Neural progenitor cell (in vitro differentiated cells): ENCODE results near the gene DHDH.

Source experiments
- CTCF ChIP-seq: fragments of 200-600 bp; sonication (generic); IDR thresholded peaks from 2 replicates; pipeline ENCODE4 v1.5.1; 2017; ENCODE audit warnings: antibody characterized with exemption, mild to moderate bottlenecking
- EZH2phosphoT487 ChIP-seq: fragments of 200-600 bp; sonication (generic); IDR thresholded peaks from 2 replicates; pipeline ENCODE4 v1.6.1; 2017; ENCODE audit warnings: antibody characterized with exemption

- TF ChIP-seq CTCF (no peak), EZH2phosphoT487 (no peak)
These were observed 6.6 kb upstream of the DHDH start for GRCh38 chr19:48926909-48927308.
